NCI-H1092 treated with DMSO at 0.1 percent for 48 hours (cell line): Measurements from ENCODE around the gene PSD2.

Experiments
- DNase-seq: peaks from one replicate; lab custom pipeline; 2025; lab: John Stamatoyannopoulos, UW

Gene PSD2

GRCh38 chr5:139855946-139856540 lies 60.4 kb downstream of the PSD2 start:
- DNase-seq: no peak

- DNase-seq: peak; percentile 2
These were observed 61.1 kb downstream of the PSD2 start for GRCh38 chr5:139856714-139857113.

GRCh38 chr5:139859013-139859412 lies 63.4 kb downstream of the PSD2 start:
- DNase-seq: no peak

GRCh38 chr5:139861021-139861888 lies 65.6 kb downstream of the PSD2 start:
- DNase-seq: no peak

GRCh38 chr5:139861889-139862207 lies 66.2 kb downstream of the PSD2 start:
- no peak for DNase-seq

- DNase-seq: no peak
These were observed 66.7 kb downstream of the PSD2 start for GRCh38 chr5:139862313-139862712.

- DNase-seq: no peak
These were observed 67.2 kb downstream of the PSD2 start for GRCh38 chr5:139862803-139863202.

- DNase-seq: no peak
These were observed 67.8 kb downstream of the PSD2 start for GRCh38 chr5:139863361-139863760.

GRCh38 chr5:139863855-139864558 lies 68.4 kb downstream of the PSD2 start:
- DNase-seq: peak; percentile 8

GRCh38 chr5:139864716-139865483 lies 69.3 kb downstream of the PSD2 start:
- DNase-seq: no peak

GRCh38 chr5:139867109-139867508 lies 71.5 kb downstream of the PSD2 start:
- DNase-seq: no peak

- DNase-seq: no peak
These were observed 72.0 kb downstream of the PSD2 start for GRCh38 chr5:139867581-139867980.

GRCh38 chr5:139869042-139869790 lies 73.6 kb downstream of the PSD2 start:
- no peak for DNase-seq

GRCh38 chr5:139870677-139871076 lies 75.1 kb downstream of the PSD2 start:
- no peak for DNase-seq

GRCh38 chr5:139871614-139872013 lies 76.0 kb downstream of the PSD2 start:
- DNase-seq: no peak

- DNase-seq: no peak
These were observed 76.6 kb downstream of the PSD2 start for GRCh38 chr5:139872052-139872766.

- DNase-seq: no peak
These were observed 77.5 kb downstream of the PSD2 start for GRCh38 chr5:139872851-139873794.

GRCh38 chr5:139875957-139876356 lies 80.3 kb downstream of the PSD2 start:
- no peak for DNase-seq

GRCh38 chr5:139877129-139877597 lies 81.6 kb downstream of the PSD2 start:
- DNase-seq: no peak

- DNase-seq: no peak
These were observed 82.5 kb downstream of the PSD2 start for GRCh38 chr5:139878093-139878492.
